Caco-2 (cell line): ENCODE results near the gene AP2M1. TPM values are rescaled to one million over a fixed set of nuclear protein-coding genes. Genes with fewer than 3 reads are reported as not detected.
"Not testable (repeated sequence)": the region's sequence is repeated elsewhere in the genome, so short reads cannot be mapped to it uniquely, and the experiment has no call there.

Experiments
- BruUV-seq: library from RNA; stranded (reverse); fragments of 400-500 nt; replicated peaks from 2 replicates; lab custom pipeline; 2021; lab: Mats Ljungman, UMichigan
- CTCF ChIA-PET: fragments of 300-600 bp; sonication (Branson Sonifier 250); formaldehyde crosslinking; loops from one replicate; lab custom pipeline; 2022; ENCODE audit warnings: antibody characterized with exemption; lab: Charles Lee
- POLR2A ChIA-PET: fragments of 300-600 bp; sonication (Branson Sonifier 250); formaldehyde crosslinking; loops from one replicate; lab custom pipeline; 2022; ENCODE audit warnings: antibody characterized with exemption; lab: Charles Lee
- DNase-seq, 2 experiments: peaks; one replicate each; pipeline versions ENCODE4 v3.0.0 to v3.0.0-alpha.2; 2020 to 2022
- H3K27me3 ChIP-seq: replicated peaks from 2 replicates; pipeline ENCODE4 v1.6.0; 2011; ENCODE audit warnings: low read length; ENCODE audit not compliant: control insufficient read depth, insufficient read depth
- H3K36me3 ChIP-seq: 2 replicates; pipeline ENCODE4 v1.5.1; 2011; ENCODE audit warnings: low read length; ENCODE audit not compliant: control insufficient read depth, insufficient read depth
- H3K4me1 ChIP-seq: fragments of 250-450 bp; sonication (Bioruptor Pico); 2 replicates; pipeline ENCODE4 v1.5.1; 2020; ENCODE audit warnings: mild to moderate bottlenecking
- H3K4me3 ChIP-seq: 2 replicates; pipeline ENCODE4 v1.5.1; 2011; ENCODE audit warnings: low read depth, mild to moderate bottlenecking, control low read depth, low read length
- H3K9me3 ChIP-seq: fragments of 250-450 bp; sonication (Bioruptor Pico); 2 replicates; pipeline ENCODE4 v1.5.1; 2020; ENCODE audit warnings: mild to moderate bottlenecking, moderate library complexity
- H3K27ac Mint-ChIP-seq: one replicate; pipeline ENCODE4 v1.8.0; 2022; ENCODE audit warnings: mixed read lengths; ENCODE audit not compliant: unreplicated experiment
- H3K27me3 Mint-ChIP-seq: one replicate; pipeline ENCODE4 v1.8.0; 2022; ENCODE audit warnings: mixed read lengths; ENCODE audit not compliant: insufficient read depth, unreplicated experiment
- H3K36me3 Mint-ChIP-seq: one replicate; pipeline ENCODE4 v1.8.0; 2022; ENCODE audit warnings: mild to moderate bottlenecking, mixed read lengths; ENCODE audit not compliant: insufficient read depth, unreplicated experiment
- H3K4me1 Mint-ChIP-seq: one replicate; pipeline ENCODE4 v1.8.0; 2022; ENCODE audit warnings: low read depth, mixed read lengths; ENCODE audit not compliant: unreplicated experiment
- H3K4me3 Mint-ChIP-seq: one replicate; pipeline ENCODE4 v1.8.0; 2022; ENCODE audit warnings: mild to moderate bottlenecking, moderate library complexity, mixed read lengths; ENCODE audit not compliant: unreplicated experiment
- H3K9me3 Mint-ChIP-seq: one replicate; pipeline ENCODE4 v1.8.0; 2022; ENCODE audit warnings: mixed read lengths; ENCODE audit not compliant: unreplicated experiment
- CTCF ChIP-seq, 2 experiments: fragments of 200-600 bp in 1 of 2; IDR thresholded peaks; 1 replicate in 1 of 2; 2 replicates in 1 of 2; pipeline versions ENCODE4 v1.5.1 to v1.8.0; 2011 to 2022; ENCODE audit warnings: antibody characterized with exemption in 1 of 2, control low read depth in 1 of 2, inconsistent platforms in 1 of 2, low read depth in 1 of 2, low read length in 1 of 2, mild to moderate bottlenecking in 1 of 2, moderate library complexity in 1 of 2; ENCODE audit not compliant: insufficient read depth in 1 of 2, severe bottlenecking in 1 of 2, unreplicated experiment in 1 of 2
- intact Hi-C: fragments of 100-400 bp; cut with micrococcal nuclease; formaldehyde crosslinking; loops from one replicate; pipeline ENCODE4 v1.10.0; 2022; ENCODE audit not compliant: unreplicated experiment
- total RNA-seq: library from RNA; stranded (reverse); gene quantifications from 2 replicates; pipeline ENCODE4 v1.2.3, GENCODE V29; 2022

Gene AP2M1
- total RNA-seq, 1 experiment from 2014 or later = 214 TPM

GRCh38 chr3:184158404-184158803, 16.3 kb upstream of the AP2M1 start:
- peaks cover 30% of the 10 kb centered on the region for H3K36me3 Mint-ChIP-seq
- Histone ChIP-seq H3K4me1 (peaks cover 7% of the 10 kb centered on the region; the same call in 1 of the 2 replicates), H3K27me3 (no peaks in the 10 kb centered on the region), H3K9me3 (no peaks in the 10 kb centered on the region), H3K4me3 (no peak overlapping the region), H3K36me3 (no peaks in the 10 kb centered on the region; the same call in 1 of the 2 replicates)
- TF ChIP-seq CTCF (IDR thresholded peaks at IDR 0.05; ENCODE audit: insufficient read depth in 1 of 2, low read depth in 1 of 2, low read length in 1 of 2, severe bottlenecking in 1 of 2, unreplicated experiment in 1 of 2) = no peak
- intact Hi-C loops = no loop called here
- BruUV-seq = no TSS peak
- no peaks in the 10 kb centered on the region for H3K9me3 Mint-ChIP-seq
- CTCF ChIA-PET = no interaction called here
- H3K4me3 Mint-ChIP-seq = no peak overlapping the region
- no peak for DNase-seq
- H3K27ac Mint-ChIP-seq = peak overlapping the region; percentile 77
- POLR2A ChIA-PET = no interaction called here
- H3K27me3 Mint-ChIP-seq = no peaks in the 10 kb centered on the region
- H3K4me1 Mint-ChIP-seq = peaks cover 13% of the 10 kb centered on the region

- no peak for DNase-seq
- Mint-ChIP-seq H3K4me3 (no peak overlapping the region), H3K4me1 (peaks cover 13% of the 10 kb centered on the region), H3K9me3 (no peaks in the 10 kb centered on the region), H3K36me3 (peaks cover 35% of the 10 kb centered on the region), H3K27ac (peak overlapping the region; percentile 45), H3K27me3 (no peaks in the 10 kb centered on the region)
- no peaks in the 10 kb centered on the region for H3K9me3 ChIP-seq
- ChIA-PET CTCF (no interaction called here), POLR2A (no interaction called here)
- no peaks in the 10 kb centered on the region; the same call in 1 of the 2 replicates for H3K36me3 ChIP-seq
- no peaks in the 10 kb centered on the region for H3K27me3 ChIP-seq
- intact Hi-C loops = no loop called here
- no TSS peak for BruUV-seq
- peaks cover 7% of the 10 kb centered on the region; the same call in 1 of the 2 replicates for H3K4me1 ChIP-seq
- H3K4me3 ChIP-seq = no peak overlapping the region
- TF ChIP-seq CTCF (IDR thresholded peaks at IDR 0.05; ENCODE audit: insufficient read depth in 1 of 2, low read depth in 1 of 2, low read length in 1 of 2, severe bottlenecking in 1 of 2, unreplicated experiment in 1 of 2) = no peak
These were observed 14.2 kb upstream of the AP2M1 start for GRCh38 chr3:184160456-184160855.

GRCh38 chr3:184162571-184163070, 12.0 kb upstream of the AP2M1 start:
- H3K4me1 ChIP-seq, BruUV-seq, CTCF ChIA-PET, H3K4me3 ChIP-seq, H3K4me3 Mint-ChIP-seq, H3K27ac Mint-ChIP-seq, POLR2A ChIA-PET, H3K36me3 ChIP-seq, H3K9me3 Mint-ChIP-seq, DNase-seq, H3K27me3 Mint-ChIP-seq, H3K27me3 ChIP-seq, H3K4me1 Mint-ChIP-seq, intact Hi-C loops, H3K9me3 ChIP-seq: not testable (repeated sequence)
- peaks cover 38% of the 10 kb centered on the region for H3K36me3 Mint-ChIP-seq
